ENCODE data around the gene LRRC61.

The LRRC61 gene

GRCh38 chr7:150357270-150357669, 34.1 kb downstream of the LRRC61 start:
- peak; percentile 23 to 43 (median 32) for DNase-seq

- DNase-seq, result peak; percentile 25 to 64 (median 53)
Observed at GRCh38 chr7:150357771-150358427, 34.7 kb downstream of the LRRC61 start.

GRCh38 chr7:150358433-150358832, 35.3 kb downstream of the LRRC61 start:
- DNase-seq, result no peak

- no peak for DNase-seq
Observed at GRCh38 chr7:150358988-150359621, 36.0 kb downstream of the LRRC61 start.

- DNase-seq, result no peak
Observed at GRCh38 chr7:150359622-150360362, 36.6 kb downstream of the LRRC61 start.

- DNase-seq, result no peak
Observed at GRCh38 chr7:150360363-150361058, 37.4 kb downstream of the LRRC61 start.

GRCh38 chr7:150361402-150361801, 38.2 kb downstream of the LRRC61 start:
- DNase-seq, result no peak

GRCh38 chr7:150361807-150362621, 38.9 kb downstream of the LRRC61 start:
- no peak for DNase-seq

- no peak for DNase-seq
Observed at GRCh38 chr7:150363370-150363769, 40.2 kb downstream of the LRRC61 start.

GRCh38 chr7:150363872-150364271, 40.7 kb downstream of the LRRC61 start:
- DNase-seq, result peak; percentile 76 to 89 (median 82)

GRCh38 chr7:150365194-150365593, 42.0 kb downstream of the LRRC61 start:
- peak in 2 of 4 experiments; percentile 23 to 27 for DNase-seq

- DNase-seq, result peak; percentile 52 to 79 (median 70)
Observed at GRCh38 chr7:150365673-150366398, 42.7 kb downstream of the LRRC61 start.

- no peak for DNase-seq
Observed at GRCh38 chr7:150367677-150368095, 44.5 kb downstream of the LRRC61 start.

GRCh38 chr7:150368096-150368883, 45.1 kb downstream of the LRRC61 start, which contains the start of gene REPIN1:
Gene REPIN1, plus strand, starts transcription at chr7:150368822. Its CDS starts 890 bp downstream, at chr7:150369712.
- DNase-seq, result peak; percentile 87 to 95 (median 92)

- DNase-seq, result peak; percentile 51 to 76 (median 58)
Observed at GRCh38 chr7:150368884-150369747, 46.0 kb downstream of the LRRC61 start.

GRCh38 chr7:150369748-150370501, 46.8 kb downstream of the LRRC61 start:
- DNase-seq, result peak in 3 of 4 experiments; percentile 16 to 36 (median 32)

GRCh38 chr7:150370612-150371071, 47.5 kb downstream of the LRRC61 start:
- DNase-seq, result no peak

Measured in suppressor macrophage (primary cell).